HG03439 (cell line): ENCODE data around the gene CYGB.
"Not testable (repeated sequence)": the region's sequence is repeated elsewhere in the genome, so short reads cannot be mapped to it uniquely, and the experiment has no call there.

ENCODE experiments used
- ATAC-seq: cut with Tn5 transposase; IDR thresholded peaks from one replicate; pipeline ENCODE4 v1.9.1; 2021; ENCODE audit warnings: mild to moderate bottlenecking, moderate library complexity; ENCODE audit not compliant: unreplicated experiment

Gene CYGB

DNA sequence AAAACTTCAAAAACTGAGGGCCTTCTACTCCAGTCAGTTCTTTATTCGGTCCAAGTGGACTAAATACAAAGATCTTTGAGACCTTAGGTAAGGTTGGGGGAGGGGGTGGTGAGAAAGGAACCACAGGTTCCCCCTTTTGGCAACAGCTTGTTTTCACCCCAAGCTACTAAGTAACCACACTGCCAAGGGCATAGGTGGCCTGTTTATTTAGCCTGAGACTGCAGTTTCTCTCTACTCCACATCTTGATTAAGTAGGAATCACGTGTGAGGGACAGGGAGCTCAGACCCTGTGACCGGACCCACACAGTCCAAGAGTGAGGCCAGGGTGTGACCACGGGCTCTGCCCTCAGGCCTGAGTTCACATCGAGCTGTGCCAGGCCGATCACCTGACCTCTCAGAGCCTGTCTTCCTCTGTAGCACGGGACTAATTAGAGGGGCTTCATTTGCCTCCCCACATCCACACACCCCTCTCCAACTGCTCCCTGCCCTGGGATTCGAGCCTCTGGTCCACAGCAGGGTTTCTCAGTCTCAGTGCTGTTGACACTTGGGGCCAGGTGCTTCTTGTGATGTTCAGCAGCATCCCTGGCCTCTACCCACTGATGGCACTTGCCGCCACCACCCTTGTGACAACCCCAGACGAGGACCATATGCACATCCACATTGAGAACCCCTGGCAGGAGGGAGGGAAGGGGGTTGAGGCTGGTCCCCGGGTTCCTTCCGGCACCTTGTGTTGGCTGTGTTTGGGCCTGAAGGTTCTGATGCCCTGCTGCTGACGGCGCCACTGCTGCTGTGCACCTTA, 30.3 kb upstream of the CYGB start:
- no peak for ATAC-seq

- no peak for ATAC-seq
Measured at GRCh38 chr17:76566988-76567431, 29.5 kb upstream of the CYGB start.

- ATAC-seq, result no peak
Measured at GRCh38 chr17:76566613-76566943, 29.1 kb upstream of the CYGB start.

GRCh38 chr17:76565728-76566612, 28.5 kb upstream of the CYGB start:
- ATAC-seq, result no peak

GRCh38 chr17:76564991-76565727, 27.6 kb upstream of the CYGB start:
- not testable (repeated sequence) for ATAC-seq

GRCh38 chr17:76563359-76563758, 25.9 kb upstream of the CYGB start:
- not testable (repeated sequence) for ATAC-seq

DNA sequence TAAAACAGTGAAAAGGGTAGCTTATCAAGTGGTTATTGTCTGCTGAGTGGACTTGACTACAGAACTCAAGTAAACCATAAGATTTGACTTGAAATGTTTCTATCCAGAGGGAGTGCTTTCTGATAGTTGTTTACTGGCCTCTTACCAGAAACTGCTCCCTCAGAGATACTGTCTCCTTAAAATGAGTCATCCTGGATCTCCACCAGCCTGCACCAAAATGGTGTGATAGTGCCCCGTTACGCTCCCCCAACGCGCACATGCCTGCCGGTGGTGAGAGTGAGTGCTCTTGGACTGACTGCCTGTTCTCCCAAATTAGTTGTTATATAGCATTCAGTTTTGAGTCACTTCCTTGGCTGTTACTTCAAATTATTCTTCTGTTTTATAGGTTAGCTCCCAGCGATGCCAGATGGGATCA, 25.2 kb upstream of the CYGB start:
- no peak for ATAC-seq

GRCh38 chr17:76561799-76562268, 24.3 kb upstream of the CYGB start:
- ATAC-seq, result no peak

DNA sequence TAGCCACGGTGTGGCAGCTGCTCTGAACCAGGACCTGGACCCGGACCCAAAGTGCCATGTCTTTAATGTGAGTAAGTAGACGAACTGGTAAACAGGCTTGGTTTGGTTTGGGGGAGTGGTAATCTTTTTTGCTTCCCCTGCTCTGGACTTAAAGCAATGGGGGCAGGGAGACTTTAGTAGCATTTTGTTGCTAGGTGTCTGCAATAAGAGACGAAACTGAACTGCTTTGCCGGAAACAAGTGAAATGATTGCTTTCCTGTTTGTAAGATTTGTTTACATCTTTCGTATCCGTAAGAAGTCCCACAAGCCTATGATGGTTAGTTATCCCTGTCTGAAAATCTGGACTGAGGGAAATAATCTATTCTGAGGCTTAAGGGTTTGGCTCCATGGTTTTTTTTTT, 23.8 kb upstream of the CYGB start:
- no peak for ATAC-seq

DNA sequence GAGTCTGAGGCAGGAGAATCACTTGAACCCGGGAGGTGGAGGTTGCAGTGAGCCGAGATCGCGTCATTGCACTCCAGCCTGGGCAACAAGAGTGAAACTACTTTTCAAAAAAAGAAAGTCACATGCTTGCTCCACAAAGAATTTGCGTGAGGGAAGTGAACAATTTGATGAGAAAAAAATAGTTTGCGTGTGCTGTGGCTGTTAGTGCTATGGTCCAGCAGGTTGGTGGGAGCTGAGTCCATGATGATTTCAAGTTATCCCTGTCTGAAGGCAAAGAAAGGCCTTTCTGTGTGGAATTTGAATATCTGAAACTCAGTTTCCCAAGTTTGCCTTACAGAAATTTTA, 23.3 kb upstream of the CYGB start:
- ATAC-seq, result no peak

DNA sequence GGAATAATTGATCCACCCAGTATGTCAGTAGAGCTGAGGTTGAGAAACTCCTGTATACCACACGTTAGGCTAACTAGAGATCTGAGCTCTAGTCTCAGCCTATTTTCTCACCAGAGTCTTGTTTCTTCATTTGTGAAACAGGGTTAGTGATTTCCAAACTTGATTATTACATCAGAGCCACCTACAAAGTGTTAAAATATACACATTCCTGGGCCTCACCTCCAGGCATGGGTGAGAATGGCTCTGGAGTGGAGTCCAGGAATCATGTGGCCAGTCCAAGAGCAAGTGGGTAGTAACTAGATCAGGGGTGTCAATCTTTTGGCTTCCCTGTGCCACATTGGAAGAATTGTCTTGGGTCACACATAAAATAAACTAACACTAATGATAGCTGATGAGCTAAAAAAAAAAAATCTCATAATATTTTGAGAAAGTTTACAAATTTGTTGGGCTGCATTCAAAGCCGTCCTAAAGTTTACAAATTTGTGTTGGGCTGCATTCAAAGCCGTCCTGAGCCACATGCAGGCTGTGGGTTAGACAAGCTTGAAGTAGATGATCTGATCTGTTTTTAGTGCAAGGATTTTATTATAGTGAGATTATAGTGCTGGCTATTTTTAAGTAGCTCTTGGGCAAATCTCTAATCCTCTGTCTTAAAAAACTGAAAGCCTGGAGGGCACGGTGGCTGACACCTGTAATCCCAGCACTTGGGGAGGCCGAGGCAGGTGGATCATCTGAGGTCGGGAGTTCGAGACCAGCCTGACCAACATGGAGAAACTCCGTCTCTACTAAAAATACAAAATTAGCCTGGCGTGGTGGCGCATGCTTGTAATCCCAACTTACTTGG, 22.7 kb upstream of the CYGB start:
- ATAC-seq, result no peak

DNA sequence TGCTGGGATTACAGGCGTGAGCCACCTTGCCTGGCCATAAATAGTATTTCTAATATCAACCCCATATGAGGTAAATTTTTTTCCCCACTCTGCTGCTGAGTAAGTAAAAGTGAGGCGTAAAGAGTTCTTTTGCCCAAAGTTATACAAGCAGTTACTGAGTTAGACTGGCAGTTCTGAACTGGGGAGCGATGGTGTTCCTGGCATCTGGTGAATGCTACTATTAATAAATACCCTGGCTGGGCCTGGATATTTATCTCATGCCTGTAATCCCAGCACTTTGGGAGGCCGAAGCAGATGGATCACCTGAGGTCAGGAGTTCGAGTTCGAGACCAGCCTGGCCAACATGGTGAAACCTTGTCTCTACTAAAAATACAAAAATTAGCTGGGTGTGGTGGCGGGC, 22.0 kb upstream of the CYGB start:
- not testable (repeated sequence) for ATAC-seq

DNA sequence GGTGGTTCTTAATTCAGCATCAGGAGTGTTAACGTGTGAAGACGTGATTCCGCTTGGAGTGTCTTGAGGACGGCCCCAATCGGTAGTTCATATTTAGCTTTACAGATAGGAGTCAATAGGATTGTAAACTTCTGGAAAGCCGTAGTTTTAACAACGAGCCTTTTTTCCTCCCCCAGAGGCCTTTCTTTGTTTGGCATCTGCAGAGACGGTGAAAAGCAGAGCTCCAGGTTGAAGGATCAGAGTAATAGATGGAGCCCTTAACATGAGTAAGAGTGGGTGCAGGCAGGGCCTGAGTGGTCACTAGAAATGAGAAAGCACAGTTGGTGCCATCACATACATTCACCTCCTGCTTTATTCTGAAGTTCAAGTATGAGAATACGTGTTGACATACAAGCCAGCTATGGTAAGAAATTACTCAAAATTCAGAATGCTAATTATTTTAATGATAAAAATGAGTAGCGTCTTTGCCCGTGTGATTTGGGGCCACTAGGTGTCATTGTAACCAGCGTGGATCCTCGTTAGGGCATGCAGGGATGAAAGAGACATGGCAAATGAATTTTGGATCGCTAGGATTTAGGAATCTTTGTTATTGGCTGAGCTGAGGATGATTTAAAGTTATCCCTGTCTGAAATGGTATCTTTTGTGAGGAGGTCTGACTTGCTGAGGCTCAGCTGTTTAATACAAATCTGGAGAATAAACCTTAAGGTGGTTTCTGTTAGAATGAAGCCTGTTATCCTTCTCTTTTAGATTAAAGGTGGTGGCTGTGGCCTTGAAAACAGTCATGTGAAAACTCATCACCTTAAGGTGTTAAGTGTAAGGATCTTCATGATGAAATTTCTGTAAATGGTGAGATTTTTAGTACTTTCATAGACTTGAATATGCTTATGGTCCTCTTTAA, 20.9 kb upstream of the CYGB start:
- no peak for ATAC-seq

- peak; percentile 77 for ATAC-seq
Measured at GRCh38 chr17:76557368-76558197, 20.1 kb upstream of the CYGB start.

DNA sequence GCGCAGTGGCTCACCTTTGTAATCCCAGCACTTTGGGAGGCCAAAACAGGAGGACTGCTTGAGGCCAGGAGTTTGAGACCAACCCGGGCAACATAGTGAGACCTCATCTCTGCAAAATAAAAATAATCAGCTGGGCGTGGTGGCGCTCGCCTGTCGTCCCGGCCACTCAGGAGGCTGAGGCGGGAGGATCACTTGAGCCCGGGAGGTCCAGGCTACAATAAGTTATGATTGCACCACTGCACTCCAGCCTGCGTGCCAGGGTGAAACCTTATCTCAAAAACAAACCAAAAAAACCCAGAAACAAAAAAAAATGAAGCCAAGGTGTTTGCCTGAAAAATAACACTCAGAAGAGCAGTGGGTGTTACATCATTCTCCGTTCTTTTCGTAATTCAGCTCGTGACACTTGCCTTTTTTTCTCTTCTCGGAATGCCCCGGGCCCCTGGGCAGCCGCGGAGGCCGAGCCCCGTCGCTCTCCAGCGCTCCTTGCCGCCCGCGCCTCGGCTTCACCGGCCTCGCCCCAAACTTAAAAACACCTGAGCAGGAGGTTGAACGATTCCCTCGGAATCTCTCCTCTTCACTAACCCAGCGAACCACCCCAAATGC, 19.4 kb upstream of the CYGB start:
- ATAC-seq, result peak; percentile 34

- ATAC-seq, result no peak
Measured at GRCh38 chr17:76554131-76554530, 16.6 kb upstream of the CYGB start.

- ATAC-seq, result no peak
Measured at GRCh38 chr17:76553178-76553908, 15.8 kb upstream of the CYGB start.
